HG03139 (cell line): ENCODE measurements around the gene EPHA2.

Source experiments
- ATAC-seq: cut with Tn5 transposase; IDR thresholded peaks from one replicate; pipeline ENCODE4 v1.9.1; 2021; ENCODE audit not compliant: unreplicated experiment

Gene EPHA2

DNA sequence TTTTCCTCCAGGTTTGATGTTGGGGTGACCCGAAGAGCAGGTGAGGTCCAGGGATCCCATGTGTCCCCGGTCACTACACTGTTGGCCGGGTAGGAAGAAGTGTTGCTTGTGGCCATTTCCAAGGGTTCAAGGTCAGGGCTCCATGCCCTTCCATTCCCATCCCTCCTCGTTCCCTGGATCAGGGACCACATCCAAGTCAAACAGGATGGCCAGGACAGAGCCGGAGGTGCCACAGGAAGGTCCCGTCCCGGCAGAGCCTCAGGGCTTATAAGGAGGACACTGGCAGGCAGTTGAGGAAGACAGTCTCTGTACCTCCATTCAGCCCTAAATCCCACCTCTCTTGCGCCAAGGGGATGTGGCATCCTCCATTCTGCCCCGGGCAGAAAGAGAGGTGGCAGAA lies 60.4 kb downstream of the EPHA2 start:
- ATAC-seq, result no peak

DNA sequence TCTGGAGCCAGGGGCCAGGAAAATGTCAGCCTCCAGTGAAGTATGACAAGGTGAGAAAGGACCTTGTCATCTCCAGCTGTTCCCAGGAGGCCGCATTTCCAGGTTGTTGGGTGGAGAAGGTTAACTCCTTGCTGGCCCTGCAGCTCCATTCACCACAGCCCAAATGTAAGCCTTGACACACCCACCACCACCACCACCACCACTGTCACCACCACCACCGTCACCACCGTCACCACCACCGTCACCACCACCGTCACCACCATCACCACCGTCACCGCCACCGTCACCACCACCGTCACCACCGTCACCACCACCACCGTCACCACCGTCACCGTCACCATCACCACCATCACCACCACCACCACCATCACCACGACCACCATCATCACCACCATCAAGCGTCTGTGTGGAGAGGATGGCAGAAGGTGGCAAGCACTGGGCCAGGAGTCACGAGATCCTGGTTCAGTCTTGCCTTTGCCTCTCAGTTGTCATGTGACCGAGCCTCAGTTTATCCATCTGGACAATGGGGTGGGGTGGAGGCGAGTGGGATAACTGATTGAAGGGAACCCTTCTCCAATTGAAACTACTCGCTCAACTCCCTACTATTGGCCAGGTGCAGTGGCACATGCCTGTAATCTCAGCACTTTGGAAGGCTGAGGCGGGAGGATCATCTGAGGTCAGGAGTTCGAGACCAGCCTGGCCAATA lies 61.3 kb downstream of the EPHA2 start:
- ATAC-seq, result no peak

DNA sequence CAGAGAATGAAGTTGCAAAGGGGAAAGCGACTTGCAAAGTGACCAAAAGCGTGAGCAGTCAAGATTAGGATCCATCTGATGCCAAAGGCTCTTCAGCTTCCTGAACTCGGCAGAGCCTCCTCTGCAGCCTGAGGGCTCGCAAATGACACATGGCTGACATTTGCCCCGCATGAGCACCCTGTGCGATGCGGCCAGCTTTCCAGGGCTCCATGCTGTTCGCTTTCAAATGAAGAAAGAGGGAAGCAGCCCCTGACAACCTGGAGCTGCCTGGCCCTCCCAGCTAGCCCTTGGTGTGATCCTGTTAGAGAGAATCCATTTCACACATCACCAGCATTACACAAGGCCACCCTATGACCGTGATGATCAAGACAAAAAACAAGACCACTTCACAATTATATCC lies 62.3 kb downstream of the EPHA2 start:
- no peak for ATAC-seq

DNA sequence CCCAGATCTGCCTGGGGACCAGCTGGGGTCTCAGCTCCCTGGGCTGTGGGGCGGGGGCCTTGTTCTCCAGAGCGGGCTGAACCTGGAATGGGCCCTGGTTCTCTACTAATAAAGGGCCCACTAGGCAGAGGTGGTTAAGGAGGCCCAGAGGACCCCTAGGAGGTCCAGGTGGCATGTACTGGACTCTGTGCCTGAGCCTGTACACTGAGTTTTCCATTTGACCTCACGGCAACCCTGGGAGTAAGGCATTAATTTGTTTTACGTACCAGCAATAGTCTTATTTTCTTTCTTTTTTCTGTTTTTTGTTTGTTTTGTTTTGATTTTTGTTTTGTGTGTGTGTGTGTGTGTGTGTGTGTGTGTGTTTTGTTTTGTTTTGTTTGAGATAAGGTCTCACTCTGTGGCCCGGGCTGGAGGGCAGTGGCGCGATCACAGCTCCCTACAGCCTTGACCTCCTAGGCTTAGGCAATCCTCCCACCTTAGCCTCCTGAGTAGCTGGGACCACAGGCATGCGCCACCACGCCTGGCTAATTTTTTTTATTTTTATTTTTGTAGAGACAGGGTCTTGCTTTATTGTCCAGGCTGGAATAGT lies 62.9 kb downstream of the EPHA2 start:
- ATAC-seq, result no peak

DNA sequence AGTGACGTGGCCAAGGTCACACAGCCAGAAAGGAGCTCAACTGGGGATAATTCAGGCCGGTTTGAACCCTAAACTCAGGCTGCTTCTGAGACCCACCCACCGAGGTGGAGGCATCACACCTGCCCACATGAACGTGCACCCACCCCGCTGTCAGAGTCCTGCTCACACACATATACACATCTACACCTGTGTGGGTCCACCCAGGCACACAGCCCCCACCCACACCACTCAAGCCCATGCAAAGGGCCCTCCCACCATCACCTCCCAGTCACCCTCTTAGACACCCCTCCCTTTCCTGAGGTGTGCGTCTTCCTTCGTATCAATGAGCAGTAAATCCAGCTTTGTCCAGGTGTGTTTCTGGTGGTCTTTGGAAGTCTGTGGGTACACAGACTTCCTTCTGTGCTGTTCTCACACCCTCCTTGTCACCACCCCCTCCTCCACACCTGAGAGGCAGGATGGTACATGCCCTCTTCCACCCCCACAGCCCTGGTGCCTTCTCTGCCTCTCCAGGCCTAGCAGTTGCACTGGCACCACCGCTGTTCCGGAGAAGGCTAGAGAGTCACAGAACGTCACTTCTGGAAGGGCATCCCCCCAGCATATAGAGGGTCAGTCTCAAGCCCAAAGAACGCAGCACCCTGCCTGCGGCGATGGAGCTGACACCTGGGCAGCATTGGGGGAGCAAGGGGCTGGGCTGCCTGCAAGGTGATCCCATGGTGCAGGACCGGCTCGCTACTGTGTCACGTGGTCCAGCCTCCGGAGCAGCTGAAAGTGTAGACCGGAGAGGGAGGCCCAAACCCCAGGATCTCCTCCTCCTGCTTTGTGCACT lies 63.6 kb downstream of the EPHA2 start:
- no peak for ATAC-seq

DNA sequence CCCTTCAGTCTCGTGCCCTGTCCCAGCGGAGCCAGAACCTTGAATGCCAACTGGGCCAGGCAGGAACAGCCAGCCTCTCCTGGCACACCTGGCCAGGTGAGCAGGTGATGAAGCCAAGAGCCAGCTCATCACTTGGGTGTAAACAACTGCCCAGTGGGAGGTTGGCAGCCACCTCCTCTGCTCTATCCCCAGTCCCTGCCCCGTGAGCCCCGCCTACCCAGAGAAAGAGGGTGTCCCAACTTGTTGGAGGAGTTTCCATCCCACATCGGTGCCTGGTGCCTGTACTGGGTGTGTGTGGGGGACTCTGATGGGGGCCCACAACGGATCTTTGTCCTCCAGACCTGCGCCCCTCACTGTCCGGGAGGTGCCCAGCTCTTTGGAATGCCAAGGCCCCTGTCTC lies 64.6 kb downstream of the EPHA2 start:
- ATAC-seq, result no peak

DNA sequence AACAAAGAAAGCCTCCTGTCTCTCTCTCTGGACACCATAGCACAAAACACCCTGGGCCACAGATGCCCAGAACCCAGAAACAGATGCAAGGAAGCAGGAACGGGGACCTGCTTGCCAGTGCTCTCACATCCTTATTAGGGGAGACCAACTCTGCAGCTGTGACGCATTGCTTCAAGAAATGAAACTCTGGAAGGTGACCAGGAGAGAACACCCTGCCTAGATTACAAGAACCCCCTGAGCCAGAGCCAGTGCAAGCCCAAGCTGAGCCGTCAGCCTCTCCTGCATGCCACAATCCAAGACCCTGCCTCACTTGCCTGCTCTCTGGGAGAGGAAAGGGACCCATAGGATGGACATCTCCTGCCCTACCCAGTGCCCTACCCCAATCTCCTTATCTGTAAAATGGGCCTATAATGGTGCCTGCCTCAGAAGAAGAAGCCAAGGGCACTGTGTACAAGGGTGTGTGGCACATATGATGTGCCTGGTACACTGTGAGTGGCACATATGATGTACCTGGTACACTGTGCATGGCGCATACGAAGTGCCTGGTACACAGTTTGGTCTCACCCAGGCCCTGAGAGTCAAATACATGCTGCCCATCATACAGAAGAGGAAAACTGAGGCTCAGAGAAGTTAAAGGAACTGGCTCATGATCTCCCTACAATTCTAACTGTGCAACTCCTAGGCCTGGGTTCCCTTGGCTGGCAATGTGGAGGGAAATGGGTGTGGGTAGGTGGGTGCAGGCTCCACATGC lies 65.6 kb downstream of the EPHA2 start:
- ATAC-seq, result no peak

DNA sequence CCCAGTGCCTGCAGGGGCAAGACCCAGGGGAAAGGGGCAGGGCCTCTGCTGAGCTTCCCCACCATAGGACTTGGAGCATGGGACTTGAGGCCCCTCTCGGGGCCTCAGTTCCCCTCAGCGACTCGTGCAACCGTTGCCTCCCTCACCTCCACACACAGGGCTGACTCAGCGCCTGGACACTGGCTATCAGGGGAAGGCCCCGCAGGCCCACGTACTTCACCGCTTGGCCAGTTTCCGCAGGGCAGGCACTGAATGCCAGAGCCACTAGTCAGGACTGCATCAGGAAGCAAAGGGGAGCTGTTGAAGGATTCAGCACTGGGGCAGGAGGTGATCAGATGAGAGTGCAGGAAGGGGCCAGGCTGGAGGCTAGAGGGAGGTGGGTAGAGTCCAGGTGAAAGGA lies 66.9 kb downstream of the EPHA2 start:
- no peak for ATAC-seq

DNA sequence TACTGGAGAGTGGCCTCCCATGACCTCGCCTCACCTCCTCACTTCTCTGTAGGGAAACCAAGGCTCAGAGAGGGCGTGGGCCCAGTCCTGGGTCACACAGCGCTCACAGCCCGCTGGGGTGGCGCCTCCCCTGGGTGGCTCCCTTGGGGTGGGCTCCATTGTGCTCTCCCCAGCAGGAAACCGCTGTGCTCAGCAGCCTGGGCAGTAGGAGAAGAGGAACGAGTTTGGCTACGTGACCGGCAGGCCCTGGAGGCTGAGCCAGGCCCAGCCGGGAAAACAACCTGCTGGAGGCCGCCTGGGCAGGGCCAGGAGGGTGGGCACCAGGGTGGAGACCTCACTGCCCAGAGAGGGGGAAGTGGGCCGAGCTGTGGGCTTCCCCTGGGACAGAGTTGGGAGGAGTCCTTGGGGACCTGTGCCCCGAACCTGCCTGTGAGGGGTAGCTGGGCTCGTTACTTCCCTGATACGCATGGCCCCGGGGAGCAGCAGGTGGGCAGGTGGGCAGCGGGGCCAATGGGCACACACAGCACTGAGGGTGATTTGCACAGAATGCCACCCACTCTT lies 67.4 kb downstream of the EPHA2 start:
- no peak for ATAC-seq

DNA sequence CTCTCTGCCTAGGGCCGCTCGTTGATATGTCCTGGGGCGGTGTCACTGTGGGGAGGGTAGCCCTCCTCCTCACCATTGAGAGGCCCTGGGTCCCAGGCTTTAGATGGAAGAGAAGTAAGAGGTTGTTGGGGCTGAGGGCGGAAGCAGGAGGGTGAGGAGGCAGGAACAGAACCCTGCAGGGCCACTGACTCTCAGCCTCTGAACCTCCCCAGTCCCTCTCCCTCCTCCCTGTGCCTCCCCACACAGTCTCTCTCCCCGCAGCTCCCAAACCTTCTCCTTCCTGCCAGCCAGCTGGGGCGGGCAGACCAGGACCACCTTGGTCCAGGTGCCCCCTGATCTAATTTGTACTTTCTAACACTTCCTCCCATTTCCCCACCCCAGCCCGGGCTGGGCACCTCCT lies 68.1 kb downstream of the EPHA2 start:
- no peak for ATAC-seq

DNA sequence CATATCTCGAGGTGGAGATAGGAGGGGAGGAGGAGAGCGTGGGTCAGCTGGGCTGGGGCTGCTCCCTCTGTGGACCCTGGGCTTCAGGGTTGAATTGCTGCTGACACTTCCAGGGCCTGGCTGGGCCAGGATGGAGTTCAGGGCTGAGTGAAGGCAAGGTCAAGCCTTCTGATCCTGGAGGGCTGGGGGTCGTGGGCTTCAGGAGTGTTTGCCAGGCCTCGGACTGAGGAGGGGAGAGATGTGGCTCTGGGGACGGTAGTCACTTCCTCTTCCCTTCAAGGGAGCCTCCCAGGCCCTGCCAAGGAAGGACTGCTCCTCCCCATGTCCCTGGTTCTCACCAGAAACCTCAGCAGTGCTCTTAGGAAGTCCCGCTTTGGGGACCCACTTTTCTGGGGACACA lies 70.3 kb downstream of the EPHA2 start:
- ATAC-seq, result no peak

DNA sequence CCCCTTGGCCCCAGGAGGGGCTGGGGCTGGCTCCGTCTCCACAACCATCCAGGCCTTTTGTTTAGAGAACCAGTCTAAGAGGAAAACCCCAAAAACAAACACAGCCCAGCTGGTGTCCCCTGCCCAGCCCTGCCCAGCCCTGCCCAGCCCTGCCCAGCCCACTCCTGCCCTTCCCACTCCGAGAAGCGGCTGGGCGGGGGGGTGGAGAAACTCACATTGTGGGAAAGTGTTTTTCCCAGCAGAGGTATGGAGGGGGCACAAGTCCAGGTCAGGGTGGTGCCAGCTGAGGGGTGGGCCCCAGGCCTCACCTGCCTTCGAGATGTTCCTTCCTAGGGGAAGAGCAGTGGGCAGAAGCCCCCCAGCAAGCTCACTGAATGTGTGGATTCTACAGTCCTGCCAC lies 72.4 kb downstream of the EPHA2 start:
- ATAC-seq, result no peak

DNA sequence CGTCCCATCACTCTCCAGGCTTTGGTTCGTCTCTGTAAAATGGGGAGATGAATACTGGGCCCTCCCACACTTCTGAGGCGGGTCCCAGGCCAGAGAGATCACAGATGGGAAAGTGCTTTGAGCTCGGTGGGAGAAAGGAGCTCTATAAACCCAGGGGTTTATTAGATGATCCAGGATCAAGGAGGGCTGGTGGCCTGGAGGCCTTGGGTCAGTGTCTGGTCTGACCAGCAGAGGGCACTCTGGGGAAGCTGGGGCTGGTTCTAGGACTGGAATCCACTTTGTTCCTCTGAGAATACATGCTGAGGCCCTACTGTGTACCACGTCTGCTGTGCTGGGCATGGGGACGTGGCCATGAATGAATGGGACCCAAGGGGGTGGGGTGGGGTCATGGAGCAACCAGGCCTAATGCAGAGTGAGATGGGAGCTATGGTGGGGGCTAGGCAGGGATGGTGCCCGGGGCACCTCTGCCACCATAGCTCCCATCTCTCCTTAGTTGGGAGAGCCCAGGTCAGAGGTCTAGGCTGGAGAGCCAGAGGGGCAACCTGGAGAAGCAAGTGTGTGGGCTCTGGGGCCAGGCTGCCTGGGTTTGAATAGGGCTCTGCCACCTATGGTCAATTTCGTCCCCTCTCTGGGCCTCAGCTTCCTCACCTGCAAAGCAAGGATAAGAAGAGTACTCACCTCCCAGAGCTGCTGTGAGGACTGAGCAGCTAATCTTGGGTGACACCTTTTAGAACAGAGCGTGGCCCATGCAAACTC lies 73.4 kb downstream of the EPHA2 start:
- ATAC-seq, result no peak

DNA sequence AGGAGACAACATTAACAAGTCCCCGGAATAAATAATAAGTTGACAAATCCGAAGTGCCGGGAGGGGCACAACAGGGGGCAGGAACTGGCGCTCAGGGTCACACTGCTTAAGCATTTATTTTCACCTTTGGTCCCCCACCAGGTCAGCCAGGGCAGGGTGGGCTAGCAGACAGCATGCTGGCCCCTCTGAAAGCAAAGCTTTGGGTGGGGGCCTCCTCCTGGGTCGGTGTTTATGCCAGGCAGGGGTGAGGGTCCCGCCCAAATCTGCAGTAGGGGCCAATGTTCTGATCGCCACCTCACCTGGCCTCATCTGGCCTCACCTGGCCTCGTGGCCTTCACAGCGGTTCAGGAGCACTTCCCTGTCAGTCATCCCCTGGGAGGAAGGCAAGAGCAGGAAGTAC lies 74.2 kb downstream of the EPHA2 start:
- ATAC-seq, result no peak

DNA sequence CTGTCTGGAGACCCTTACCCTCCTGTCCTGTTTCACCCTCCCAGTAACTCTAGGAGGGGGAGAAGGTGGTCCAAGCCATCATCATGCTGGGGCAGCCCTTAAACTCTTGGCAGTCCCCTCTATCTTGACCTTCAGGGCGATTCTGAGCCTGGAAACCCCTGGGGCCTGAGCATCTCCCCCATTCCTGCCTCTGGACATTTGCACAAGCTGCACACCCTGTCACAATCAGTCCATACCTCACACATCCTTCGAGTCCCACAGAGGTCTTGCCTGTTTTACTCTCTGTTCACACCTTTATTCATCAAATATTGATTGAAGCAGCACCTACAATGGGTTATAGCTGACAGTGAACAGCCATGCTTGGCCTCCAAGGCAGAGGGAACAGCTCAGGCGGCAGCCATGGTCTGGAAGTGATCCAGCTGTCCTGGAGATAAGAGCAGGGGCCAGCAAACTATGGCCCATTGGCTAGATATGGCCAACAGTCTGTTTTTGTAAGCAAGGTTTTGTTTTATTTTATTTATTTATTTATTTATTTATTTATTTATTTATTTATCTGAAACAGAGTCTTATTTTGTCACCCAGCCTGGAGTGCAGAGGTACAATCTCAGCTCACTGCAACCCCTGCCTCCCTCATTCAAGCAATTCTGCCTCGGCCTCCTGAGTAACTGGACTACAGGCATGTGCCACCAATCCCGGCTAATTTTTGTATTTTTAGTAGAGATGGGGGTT lies 75.3 kb downstream of the EPHA2 start:
- ATAC-seq, result no peak

DNA sequence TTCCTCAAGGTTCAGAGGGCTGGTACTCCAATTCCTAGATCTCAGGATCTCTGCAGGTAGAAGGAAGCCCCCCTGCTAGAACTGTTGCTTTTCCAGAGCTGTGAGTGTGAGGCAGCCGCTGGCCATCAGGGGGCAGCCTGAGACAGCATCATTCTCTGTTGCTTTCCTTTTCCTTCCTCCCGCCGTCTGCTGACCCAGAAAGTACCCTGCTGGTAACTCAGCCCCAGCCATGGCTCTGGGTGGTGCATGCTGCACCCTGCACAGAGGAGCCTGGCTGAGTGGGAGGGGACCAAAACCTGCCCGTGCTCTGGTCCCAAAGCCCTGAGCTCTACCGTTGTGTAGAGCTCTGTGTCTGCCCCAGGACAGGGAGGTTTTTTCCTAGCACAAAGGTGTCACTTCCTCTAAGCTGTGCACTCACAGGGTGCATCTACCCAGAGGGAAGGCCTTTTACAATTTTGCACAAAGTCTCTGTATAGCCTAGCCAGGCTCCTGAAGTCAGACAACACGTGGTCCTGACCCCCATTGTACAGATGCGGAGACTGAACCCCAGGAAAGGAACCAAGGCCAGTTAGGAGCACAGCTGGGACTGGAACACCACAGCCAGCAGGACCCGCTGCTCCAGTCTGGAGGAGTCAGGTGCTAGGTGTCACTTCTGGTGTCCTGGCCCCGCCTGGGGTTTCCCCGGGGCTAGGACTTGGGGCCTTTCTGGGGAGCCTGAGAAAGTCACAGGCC lies 76.8 kb downstream of the EPHA2 start:
- peak; percentile 54 for ATAC-seq

DNA sequence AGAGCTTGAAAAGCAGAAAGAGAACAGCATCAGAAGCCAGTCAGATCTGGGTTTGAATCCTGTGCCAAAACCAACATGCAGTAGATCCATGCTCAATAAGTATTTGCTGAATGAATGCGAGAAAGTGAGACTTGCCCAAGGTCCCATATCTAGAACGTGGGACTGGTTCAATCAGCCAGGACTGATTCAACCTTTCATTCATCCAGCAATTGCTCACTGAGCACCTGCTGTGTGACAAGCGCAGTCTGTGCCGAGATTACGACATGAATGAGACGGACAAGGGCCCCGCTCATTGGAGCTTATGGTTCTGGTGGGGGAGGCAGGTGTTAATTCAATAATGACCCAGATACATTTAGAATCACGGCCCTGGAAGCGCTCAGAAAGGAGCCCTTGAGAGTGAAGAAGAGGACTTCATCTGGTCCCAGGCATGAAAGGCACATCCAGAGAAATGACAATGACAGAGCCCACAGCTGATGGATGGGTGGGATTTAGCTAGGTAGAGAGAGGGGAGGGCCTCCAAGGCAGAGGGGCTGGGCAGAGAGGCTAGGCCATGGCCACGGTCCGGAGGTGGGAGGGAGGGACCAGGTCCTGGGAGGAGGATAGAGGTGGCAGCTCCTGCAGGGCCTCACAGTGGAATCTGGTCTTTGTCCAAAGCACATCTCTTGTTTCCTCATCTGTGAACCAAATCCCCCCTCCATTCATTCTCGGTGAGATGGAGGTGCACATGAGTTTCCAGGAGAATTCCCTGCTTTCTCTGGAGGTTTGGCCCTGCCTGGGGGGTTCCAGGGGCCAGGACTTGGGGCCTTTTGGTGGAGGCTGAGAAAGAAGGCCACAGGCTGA lies 78.2 kb downstream of the EPHA2 start:
- no peak for ATAC-seq

DNA sequence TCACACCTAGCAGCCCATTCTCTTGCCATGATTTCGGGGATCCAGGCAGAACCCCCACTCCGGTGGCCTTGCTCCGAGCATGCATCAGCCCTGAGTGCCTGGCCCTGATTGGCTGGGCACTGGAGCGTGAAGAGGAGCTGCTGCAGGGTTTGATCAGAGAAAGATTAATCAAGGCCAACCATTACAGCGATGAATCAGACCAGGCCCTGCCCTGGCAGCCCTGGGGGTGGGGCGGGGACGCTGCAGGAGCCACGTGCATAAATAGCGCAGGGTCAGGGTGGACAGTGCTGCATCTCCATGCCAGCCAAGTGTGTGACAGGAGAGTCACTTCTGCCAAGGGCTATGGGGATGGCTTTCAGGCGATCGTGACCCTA lies 79.0 kb downstream of the EPHA2 start:
- ATAC-seq, result no peak
